ENCODE measurements around the gene MYL6B. TPM values are rescaled to one million over a fixed set of nuclear protein-coding genes. Genes with fewer than 3 reads are reported as not detected.
"Not testable (repeated sequence)": the region's sequence is repeated elsewhere in the genome, so short reads cannot be mapped to it uniquely, and the experiment has no call there.

Gene MYL6B
- total RNA-seq, 1 donor from 2014 or later = 19.5 TPM

- TF ChIP-seq CTCF (IDR thresholded peaks at IDR 0.05) = no peak
- H3K9me3 ChIP-seq = no peaks in the 10 kb centered on the region
- DNase-seq (no peak), ATAC-seq (no peak)
- H3K4me1 ChIP-seq = peaks cover 16% of the 10 kb centered on the region
- peak overlapping the region; percentile 79 for H3K4me3 ChIP-seq
- intact Hi-C loops (cut with DNase I) = no loop called here
- H3K36me3 ChIP-seq = no peaks in the 10 kb centered on the region
- peak overlapping the region; percentile 94 for H3K27ac ChIP-seq
- no peaks in the 10 kb centered on the region for H3K27me3 ChIP-seq
These were observed 630 bp downstream of the MYL6B start for GRCh38 chr12:56152756-56153677.

GRCh38 chr12:56153678-56154065, 1.3 kb downstream of the MYL6B start:
- no peak overlapping the region for H3K27ac ChIP-seq
- ATAC-seq = no peak
- H3K27me3 ChIP-seq = no peaks in the 10 kb centered on the region
- no peaks in the 10 kb centered on the region for H3K36me3 ChIP-seq
- H3K4me1 ChIP-seq = peaks cover 16% of the 10 kb centered on the region
- no peak overlapping the region for H3K4me3 ChIP-seq
- no peaks in the 10 kb centered on the region for H3K9me3 ChIP-seq
- intact Hi-C loops (cut with DNase I) = no loop called here
- no peak for TF ChIP-seq CTCF (IDR thresholded peaks at IDR 0.05)
- DNase-seq = no peak

- H3K27ac ChIP-seq = no peak overlapping the region
- intact Hi-C loops (cut with DNase I) = no loop called here
These were observed 1.9 kb downstream of the MYL6B start for GRCh38 chr12:56154246-56154771.

GRCh38 chr12:56154818-56155217, 2.4 kb downstream of the MYL6B start:
- H3K4me3 ChIP-seq = no peak overlapping the region
- no peaks in the 10 kb centered on the region for H3K27me3 ChIP-seq
- H3K36me3 ChIP-seq = peaks cover 3% of the 10 kb centered on the region
- no peak for DNase-seq
- peaks cover 20% of the 10 kb centered on the region for H3K4me1 ChIP-seq
- ATAC-seq = no peak
- H3K27ac ChIP-seq = no peak overlapping the region
- no peaks in the 10 kb centered on the region for H3K9me3 ChIP-seq
- intact Hi-C loops (cut with DNase I) = no loop called here
- TF ChIP-seq CTCF (IDR thresholded peaks at IDR 0.05) = no peak

More at GRCh38 chr12:56154246-56154771, 1.9 kb downstream of the MYL6B start:
- no peaks in the 10 kb centered on the region for H3K36me3 ChIP-seq
- H3K4me1 ChIP-seq = peaks cover 16% of the 10 kb centered on the region
- H3K4me3 ChIP-seq = no peak overlapping the region
- ATAC-seq (no peak), DNase-seq (no peak)
- no peaks in the 10 kb centered on the region for H3K27me3 ChIP-seq
- H3K9me3 ChIP-seq = no peaks in the 10 kb centered on the region
- TF ChIP-seq CTCF (IDR thresholded peaks at IDR 0.05) = no peak

- DNase-seq = no peak
- Histone ChIP-seq H3K36me3 (peaks cover 9% of the 10 kb centered on the region), H3K27ac (no peak overlapping the region), H3K4me1 (peaks cover 25% of the 10 kb centered on the region), H3K4me3 (no peak overlapping the region), H3K27me3 (no peaks in the 10 kb centered on the region), H3K9me3 (no peaks in the 10 kb centered on the region)
- intact Hi-C loops (cut with DNase I) = no loop called here
- no peak for ATAC-seq
- TF ChIP-seq CTCF (IDR thresholded peaks at IDR 0.05) = no peak
These were observed 3.0 kb downstream of the MYL6B start for GRCh38 chr12:56155256-56155845.

- H3K9me3 ChIP-seq; intact Hi-C loops (cut with DNase I); H3K27me3 ChIP-seq; ATAC-seq; DNase-seq: not testable (repeated sequence)
- peak overlapping the region; percentile 84 for H3K4me3 ChIP-seq
- H3K4me1 ChIP-seq = peaks cover 20% of the 10 kb centered on the region
- peaks cover 22% of the 10 kb centered on the region for H3K36me3 ChIP-seq
- peak overlapping the region; percentile 96 for H3K27ac ChIP-seq
These were observed 4.2 kb downstream of the MYL6B start for GRCh38 chr12:56156464-56157200.

Measured in upper lobe of right lung (tissue), 1 donor.